Measurements from ENCODE around the gene MTOR.
"Not testable (repeated sequence)": the region's sequence is repeated elsewhere in the genome, so short reads cannot be mapped to it uniquely, and the experiment has no call there.

Gene MTOR

DNA sequence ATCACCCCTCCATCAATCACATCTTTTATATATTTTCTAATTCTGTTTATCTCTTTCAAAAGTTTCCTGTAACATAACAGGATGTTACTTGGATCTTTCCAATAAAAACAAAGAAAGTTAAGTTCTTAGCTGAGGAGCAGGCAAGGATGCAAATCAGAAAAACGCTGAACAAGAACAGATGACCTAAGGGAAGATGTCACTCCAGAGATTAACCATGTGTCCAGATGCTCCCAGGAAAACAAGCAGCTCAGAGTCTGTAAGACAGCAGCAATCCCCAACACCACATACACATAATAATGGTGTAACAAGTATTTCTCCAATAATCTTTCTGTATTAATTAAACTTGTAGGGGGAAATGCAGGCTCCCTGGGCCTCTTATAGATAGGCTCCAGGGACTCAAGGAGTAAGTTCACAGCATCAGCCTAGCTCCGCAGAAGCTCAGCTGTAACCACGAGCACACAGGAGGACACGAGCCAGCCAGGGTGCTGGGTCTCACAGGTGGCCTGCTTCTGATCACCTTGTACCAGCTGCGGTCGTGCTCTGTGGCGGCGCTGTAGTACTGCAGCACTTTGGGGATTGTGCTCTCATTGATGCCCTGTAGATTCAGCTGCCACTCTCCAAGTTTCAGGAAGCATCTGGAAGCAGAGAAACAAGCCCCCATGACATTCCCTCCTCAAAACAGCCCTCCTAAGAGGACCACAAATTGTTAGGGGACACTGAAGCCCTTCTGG, 129.6 kb downstream of the MTOR start:
- Mint-ChIP-seq H3K36me3 (peaks cover 33% of the 10 kb centered on the region), H3K27me3 (no peaks in the 10 kb centered on the region), H3K27ac (no peak overlapping the region), H3K9me3 (no peaks in the 10 kb centered on the region), H3K4me3 (no peak overlapping the region), H3K4me1 (no peaks in the 10 kb centered on the region)
- CTCF ChIA-PET, result no interaction called here
- no peak for DNase-seq

DNA sequence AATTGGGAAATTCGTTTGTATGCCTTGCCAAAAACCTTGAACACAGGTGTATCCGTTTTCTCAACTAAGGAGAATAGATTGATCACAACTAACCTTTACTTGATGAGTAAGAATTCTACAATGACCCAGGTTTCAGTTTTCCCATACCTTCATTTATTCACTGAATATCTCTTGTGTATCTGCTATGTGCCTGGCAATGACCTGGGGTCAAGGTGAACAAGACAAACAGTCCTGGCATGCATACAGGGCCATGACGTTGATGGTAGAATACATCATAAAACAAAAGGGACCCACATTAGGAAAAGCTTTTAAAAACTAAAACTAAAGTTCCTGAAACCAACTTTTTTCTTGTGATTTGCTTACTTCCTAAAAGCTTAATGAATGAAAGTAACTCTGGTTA, 130.5 kb downstream of the MTOR start:
- Mint-ChIP-seq H3K27ac (no peak overlapping the region), H3K4me1 (no peaks in the 10 kb centered on the region), H3K9me3 (no peaks in the 10 kb centered on the region), H3K36me3 (peaks cover 39% of the 10 kb centered on the region), H3K27me3 (no peaks in the 10 kb centered on the region), H3K4me3 (no peak overlapping the region)
- CTCF ChIA-PET, result no interaction called here
- DNase-seq, result no peak

DNA sequence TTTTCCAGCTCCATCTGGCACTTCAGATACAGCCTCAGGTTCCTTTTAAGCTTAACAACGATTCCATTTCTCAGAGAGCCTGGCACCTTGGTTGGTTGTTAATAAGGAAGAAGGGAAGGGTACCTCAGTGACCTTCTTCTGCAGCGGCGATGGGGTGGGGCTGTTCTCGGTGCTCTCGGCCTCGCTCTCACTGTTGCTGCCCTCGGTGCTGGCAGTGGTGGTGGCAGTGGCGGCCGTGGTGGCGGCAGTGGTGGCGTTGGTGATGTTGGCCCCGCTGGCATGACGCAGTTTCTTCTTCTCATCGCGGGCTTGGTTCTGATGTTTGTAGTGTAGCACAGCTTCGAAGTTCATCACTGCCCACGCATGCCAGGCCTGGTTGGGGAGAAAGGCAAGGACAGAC, 131.9 kb downstream of the MTOR start:
- H3K36me3 Mint-ChIP-seq, result peaks cover 45% of the 10 kb centered on the region
- H3K4me1 Mint-ChIP-seq, result no peaks in the 10 kb centered on the region
- no peaks in the 10 kb centered on the region for H3K27me3 Mint-ChIP-seq
- no peaks in the 10 kb centered on the region for H3K9me3 Mint-ChIP-seq
- no peak overlapping the region for H3K4me3 Mint-ChIP-seq
- H3K27ac Mint-ChIP-seq, result no peak overlapping the region
- CTCF ChIA-PET, result interaction anchor here (1.1 kb wide), 1 partner anchor 92 kb away, joined by 3 read pairs; no protein-coding TSS in a partner anchor
- no peak for DNase-seq

DNA sequence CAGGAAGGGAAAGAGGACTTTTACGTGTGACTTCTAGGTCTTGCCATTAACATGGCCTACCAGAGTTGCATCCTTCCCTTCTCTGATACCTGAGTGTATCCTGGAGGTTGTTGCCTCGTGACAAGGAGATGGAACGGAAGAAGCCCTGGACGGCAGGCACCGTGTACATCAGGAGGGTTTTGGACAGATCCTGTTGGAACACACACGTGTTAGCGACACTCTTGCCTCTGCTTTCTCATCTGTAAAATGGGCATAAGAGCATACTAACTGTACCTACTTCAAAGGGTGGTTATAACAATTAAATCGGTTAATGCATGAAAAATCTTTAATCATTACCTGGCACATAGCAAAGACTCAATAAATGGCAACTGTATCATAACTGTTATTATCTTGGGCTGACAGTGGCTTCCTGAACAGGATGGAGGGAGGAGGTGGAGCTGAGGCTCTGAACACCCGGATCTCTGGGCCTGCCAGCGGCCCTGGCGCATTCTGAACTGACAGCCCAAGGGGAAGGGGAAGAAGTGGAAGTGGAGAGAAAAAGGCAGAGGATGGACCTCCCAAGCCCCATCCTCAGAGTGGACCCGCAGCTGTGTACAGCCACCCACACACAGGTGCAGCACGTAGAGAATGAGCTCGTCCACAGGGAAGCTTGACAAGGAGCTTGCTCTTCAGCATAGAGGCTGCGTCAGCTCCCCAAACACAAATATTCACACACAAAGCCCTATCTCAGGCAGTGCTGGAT, 132.5 kb downstream of the MTOR start:
- CTCF ChIA-PET, result interaction anchor here (1.1 kb wide), 1 partner anchor 92 kb away, joined by 3 read pairs; no protein-coding TSS in a partner anchor
- Mint-ChIP-seq H3K9me3 (no peaks in the 10 kb centered on the region), H3K27me3 (no peaks in the 10 kb centered on the region), H3K36me3 (peaks cover 48% of the 10 kb centered on the region), H3K27ac (no peak overlapping the region), H3K4me3 (no peak overlapping the region), H3K4me1 (no peaks in the 10 kb centered on the region)
- no peak for DNase-seq

DNA sequence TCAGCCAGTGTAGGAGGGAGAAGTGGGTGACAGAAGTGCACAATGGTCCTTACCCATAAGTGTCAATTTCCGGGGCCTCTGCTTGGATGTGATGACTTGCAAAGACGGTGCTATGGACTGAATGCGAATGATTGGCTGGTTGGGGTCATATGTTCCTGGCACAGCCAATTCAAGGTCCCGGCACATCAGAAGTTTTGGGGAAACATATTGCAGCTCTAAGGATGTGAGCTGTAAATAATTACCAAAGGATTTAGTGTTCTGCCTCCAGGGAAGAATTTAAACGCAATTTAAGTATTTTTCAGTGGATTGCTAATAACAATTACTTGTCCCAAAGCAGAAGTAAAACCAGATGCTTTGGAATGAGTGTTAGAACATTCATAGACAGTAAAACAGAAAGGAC, 135.8 kb downstream of the MTOR start:
- Mint-ChIP-seq H3K36me3 (peaks cover 43% of the 10 kb centered on the region), H3K4me1 (no peaks in the 10 kb centered on the region), H3K4me3 (no peak overlapping the region), H3K9me3 (no peaks in the 10 kb centered on the region), H3K27me3 (no peaks in the 10 kb centered on the region), H3K27ac (no peak overlapping the region)
- CTCF ChIA-PET, result no interaction called here
- DNase-seq, result no peak

DNA sequence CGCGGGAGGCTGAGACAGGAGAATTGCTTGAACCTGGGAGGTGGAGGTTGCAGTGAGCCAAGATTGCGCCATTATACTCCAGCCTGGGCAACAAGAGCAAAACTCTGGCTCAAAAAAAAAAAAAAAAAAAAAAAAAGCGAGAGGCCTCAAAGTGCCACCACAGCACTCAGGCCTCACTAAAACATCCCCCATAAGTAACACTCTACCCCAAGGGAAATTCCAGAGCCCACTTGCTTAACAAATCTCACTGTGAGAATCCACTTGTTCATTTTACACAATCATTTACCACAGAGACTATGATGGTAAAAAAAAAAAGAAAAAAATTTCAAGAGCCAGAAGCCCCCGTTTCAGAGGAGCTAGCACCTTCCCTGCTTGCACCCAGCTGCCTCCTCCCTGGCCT, 136.4 kb downstream of the MTOR start:
- H3K4me3 Mint-ChIP-seq, result no peak overlapping the region
- no peaks in the 10 kb centered on the region for H3K27me3 Mint-ChIP-seq
- CTCF ChIA-PET, result no interaction called here
- H3K4me1 Mint-ChIP-seq, result no peaks in the 10 kb centered on the region
- no peak for DNase-seq
- peaks cover 43% of the 10 kb centered on the region for H3K36me3 Mint-ChIP-seq
- H3K27ac Mint-ChIP-seq, result no peak overlapping the region
- no peaks in the 10 kb centered on the region for H3K9me3 Mint-ChIP-seq

DNA sequence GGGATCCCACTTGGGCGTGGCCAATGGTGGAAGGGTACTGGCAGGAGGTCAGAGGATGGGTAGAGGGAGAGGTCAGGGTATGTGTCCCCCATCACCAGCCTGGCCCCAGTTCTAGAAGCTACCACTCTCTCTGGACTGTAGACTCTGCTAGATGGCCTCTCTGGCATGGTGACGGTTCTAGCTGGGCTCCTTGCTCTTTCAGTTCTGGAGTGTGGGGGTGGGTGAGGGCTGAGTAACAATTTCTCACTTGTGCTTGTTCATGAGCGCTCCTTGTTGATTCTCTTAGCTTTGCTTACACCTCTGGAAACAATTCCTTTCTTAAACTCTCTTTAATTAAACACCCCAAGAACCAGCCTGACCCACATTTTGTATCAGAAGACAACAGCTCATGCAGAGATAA, 137.4 kb downstream of the MTOR start:
- Mint-ChIP-seq H3K4me3 (no peak overlapping the region), H3K27ac (peak overlapping the region; percentile 28), H3K27me3 (no peaks in the 10 kb centered on the region), H3K9me3 (no peaks in the 10 kb centered on the region), H3K4me1 (no peaks in the 10 kb centered on the region), H3K36me3 (peaks cover 38% of the 10 kb centered on the region)
- CTCF ChIA-PET, result interaction anchor here (1.0 kb wide), 1 partner anchor 12 kb away, joined by 3 read pairs; no protein-coding TSS in a partner anchor
- no peak for DNase-seq

DNA sequence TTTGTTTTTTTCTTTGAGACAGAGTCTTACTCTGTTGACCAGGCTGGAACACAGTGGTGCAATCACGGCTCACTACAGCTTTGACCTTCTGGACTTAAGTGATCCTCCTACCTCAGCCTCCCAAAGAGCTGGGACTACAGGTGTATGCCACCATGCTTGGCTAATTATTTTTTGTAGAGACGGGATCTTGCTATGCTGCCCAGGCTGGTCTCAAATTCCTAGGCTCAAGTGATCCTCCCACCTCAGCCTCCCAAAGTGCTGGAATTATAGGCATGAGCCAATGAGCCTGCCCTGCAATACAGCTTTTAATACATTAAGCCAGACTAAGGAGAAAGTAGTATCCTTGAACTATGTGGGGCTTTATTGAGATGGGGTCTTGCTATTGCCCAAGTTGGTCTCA, 146.0 kb downstream of the MTOR start:
- Mint-ChIP-seq H3K27me3 (no peaks in the 10 kb centered on the region), H3K4me1 (no peaks in the 10 kb centered on the region), H3K9me3 (no peaks in the 10 kb centered on the region), H3K36me3 (peaks cover 38% of the 10 kb centered on the region), H3K27ac (no peak overlapping the region), H3K4me3 (no peak overlapping the region)
- DNase-seq, result no peak
- CTCF ChIA-PET, result no interaction called here

DNA sequence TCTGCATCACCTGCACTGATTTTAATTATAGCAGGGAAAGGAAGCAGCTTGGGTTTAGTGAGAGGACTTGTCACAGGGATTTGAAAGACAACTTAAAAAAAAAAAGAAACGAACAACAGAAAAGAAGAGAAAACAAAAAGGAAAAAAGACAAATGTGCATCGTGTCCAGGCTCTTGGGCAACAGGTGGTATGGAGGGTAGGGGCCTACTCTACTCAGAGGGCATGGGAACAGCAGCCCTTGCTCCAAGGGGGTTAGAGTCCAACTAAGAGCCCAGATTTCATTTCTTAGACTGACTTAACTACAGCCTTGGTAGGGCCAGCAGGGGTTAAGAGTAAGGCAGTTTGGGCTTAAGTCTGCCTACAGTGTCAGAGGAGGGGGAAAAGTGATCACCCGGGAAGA, 147.4 kb downstream of the MTOR start:
- Mint-ChIP-seq H3K4me1 (no peaks in the 10 kb centered on the region), H3K4me3 (no peak overlapping the region), H3K27me3 (no peaks in the 10 kb centered on the region), H3K36me3 (peaks cover 36% of the 10 kb centered on the region), H3K9me3 (no peaks in the 10 kb centered on the region), H3K27ac (no peak overlapping the region)
- CTCF ChIA-PET, result interaction anchor here (0.6 kb wide), 1 partner anchor 185 kb away, joined by 3 read pairs; no protein-coding TSS in a partner anchor
- no peak for DNase-seq

DNA sequence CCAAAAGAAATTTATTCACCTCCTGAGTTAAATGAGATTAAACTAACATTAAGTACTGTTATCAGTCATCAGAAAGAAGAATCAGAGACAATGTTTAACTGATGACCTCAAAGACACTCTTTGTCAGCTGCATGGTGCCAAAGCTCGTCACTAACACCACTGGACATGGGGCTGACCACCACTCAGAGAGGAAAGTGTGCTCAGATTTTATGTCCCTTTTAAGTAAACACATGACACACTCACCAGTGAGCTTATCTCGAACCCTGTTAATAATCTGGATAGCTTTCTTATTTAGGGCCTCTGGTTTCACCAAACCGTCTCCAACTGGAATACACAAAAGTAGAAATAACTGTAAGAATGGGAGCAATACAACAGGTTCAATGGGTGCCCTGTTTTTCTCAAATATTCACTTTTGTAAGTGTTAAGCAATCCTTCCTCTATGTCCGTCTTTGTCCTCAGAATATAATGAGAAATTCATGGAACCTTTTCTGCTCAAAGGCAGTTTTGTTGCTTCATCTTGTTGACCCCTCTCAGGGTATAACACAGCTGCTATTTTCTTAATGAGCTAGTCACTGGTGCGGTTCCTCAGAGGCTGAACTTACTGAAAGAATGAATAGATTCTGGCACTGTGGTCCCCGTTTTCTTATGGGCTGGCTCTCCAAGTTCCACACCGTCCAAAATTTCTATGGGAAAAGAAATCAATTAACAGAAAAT, 153.1 kb downstream of the MTOR start:
- no peaks in the 10 kb centered on the region for H3K27me3 Mint-ChIP-seq
- CTCF ChIA-PET, result interaction anchor here (1.0 kb wide), 1 partner anchor 72 kb away, joined by 3 read pairs; no protein-coding TSS in a partner anchor
- DNase-seq, result no peak
- peaks cover 54% of the 10 kb centered on the region for H3K36me3 Mint-ChIP-seq
- H3K27ac Mint-ChIP-seq, result no peak overlapping the region
- H3K4me1 Mint-ChIP-seq, result no peaks in the 10 kb centered on the region
- H3K4me3 Mint-ChIP-seq, result no peak overlapping the region
- H3K9me3 Mint-ChIP-seq, result no peaks in the 10 kb centered on the region

DNA sequence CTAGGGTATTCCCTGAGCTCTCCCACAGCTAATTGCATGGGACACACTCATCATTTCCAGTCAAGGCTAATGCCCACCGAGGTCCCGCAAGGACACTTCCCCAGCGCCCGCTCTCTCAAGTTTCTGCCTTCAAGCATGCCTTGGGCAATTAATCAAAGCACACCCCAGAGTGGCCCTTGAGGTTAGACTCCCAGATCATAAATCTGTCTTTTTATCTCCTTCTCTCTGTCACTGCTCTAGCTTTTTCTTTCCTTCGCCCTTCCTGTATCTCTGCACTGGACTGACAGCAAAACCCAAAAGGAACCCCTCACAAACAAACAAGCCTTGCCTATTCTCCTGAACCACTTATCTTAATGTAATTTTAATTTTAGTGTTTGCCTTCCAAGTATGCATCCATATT, 154.8 kb downstream of the MTOR start:
- no peak for DNase-seq
- no peaks in the 10 kb centered on the region for H3K4me1 Mint-ChIP-seq
- H3K27me3 Mint-ChIP-seq, result no peaks in the 10 kb centered on the region
- H3K4me3 Mint-ChIP-seq, result no peak overlapping the region
- CTCF ChIA-PET, result no interaction called here
- no peaks in the 10 kb centered on the region for H3K9me3 Mint-ChIP-seq
- peaks cover 42% of the 10 kb centered on the region for H3K36me3 Mint-ChIP-seq
- H3K27ac Mint-ChIP-seq, result no peak overlapping the region

DNA sequence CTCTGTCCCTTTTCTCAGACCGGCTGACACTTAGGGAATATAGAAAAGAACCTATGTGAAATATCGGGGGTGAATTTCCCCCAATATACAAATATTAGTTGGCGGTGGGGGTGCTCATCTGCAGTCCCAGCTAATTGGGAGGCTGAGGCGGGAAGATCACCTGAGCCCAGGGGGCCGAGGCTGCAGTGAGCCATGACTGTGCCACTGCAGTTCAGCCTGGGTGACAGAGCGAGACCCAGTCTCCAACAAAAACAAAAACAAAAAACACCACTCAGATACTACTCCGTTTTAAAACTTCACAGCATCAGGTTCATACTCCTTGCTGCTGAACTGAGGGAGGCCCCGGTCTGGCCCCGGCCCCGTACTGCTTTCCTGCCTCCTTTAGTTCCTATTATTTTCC, 156.8 kb downstream of the MTOR start:
- no peaks in the 10 kb centered on the region for H3K27me3 Mint-ChIP-seq
- H3K4me1 Mint-ChIP-seq, result peaks cover 4% of the 10 kb centered on the region
- H3K27ac Mint-ChIP-seq, result no peak overlapping the region
- no peak for DNase-seq
- CTCF ChIA-PET, result no interaction called here
- H3K9me3 Mint-ChIP-seq, result no peaks in the 10 kb centered on the region
- peaks cover 32% of the 10 kb centered on the region for H3K36me3 Mint-ChIP-seq
- no peak overlapping the region for H3K4me3 Mint-ChIP-seq

DNA sequence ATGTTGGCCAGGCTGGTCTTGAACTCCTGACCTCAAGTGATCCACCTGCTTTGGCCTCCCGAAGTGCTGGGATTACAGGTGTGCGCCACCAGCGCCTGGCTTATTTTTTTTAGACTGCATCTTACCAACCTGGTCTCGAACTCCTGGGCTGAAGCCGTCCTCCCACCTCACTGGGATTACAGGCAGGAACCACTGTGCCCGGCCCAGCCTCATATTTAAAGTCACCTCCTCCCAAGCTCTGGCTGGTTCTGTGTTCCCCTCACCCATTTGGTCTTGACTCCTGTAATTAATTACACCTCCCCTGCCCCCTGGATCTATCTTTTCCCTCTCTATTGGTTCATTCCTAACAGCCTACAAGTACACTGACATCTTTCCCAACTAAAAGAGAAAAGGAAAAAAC, 161.0 kb downstream of the MTOR start:
- Mint-ChIP-seq H3K36me3 (peaks cover 4% of the 10 kb centered on the region), H3K4me1 (peaks cover 24% of the 10 kb centered on the region), H3K27me3 (no peaks in the 10 kb centered on the region), H3K9me3 (no peaks in the 10 kb centered on the region), H3K27ac (no peak overlapping the region), H3K4me3 (peak overlapping the region; percentile 6)
- CTCF ChIA-PET, result interaction anchor here (0.7 kb wide), 1 partner anchor 9 kb away, joined by 3 read pairs; no protein-coding TSS in a partner anchor
- DNase-seq, result no peak

DNA sequence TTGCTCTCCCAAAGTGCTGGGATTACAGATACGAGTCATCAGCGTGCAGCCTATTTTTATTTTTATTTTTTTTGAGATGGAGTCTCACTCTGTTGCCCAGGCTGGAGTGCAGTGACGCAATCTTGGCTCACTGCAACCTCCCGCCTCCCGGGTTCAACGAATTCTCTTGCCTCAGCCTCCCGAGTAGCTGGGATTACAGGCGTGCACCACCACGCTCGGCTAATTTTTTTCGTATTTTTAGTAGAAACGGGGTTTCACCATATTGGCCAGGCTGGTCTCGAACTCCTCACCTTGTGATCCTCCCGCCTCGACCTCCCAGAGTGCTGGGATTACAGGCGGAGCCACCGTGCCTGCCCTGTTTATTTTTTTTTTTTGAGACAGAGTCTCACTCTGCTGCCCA, 161.5 kb downstream of the MTOR start:
- CTCF ChIA-PET, H3K4me3 Mint-ChIP-seq, H3K27ac Mint-ChIP-seq, DNase-seq, H3K9me3 Mint-ChIP-seq, H3K36me3 Mint-ChIP-seq, H3K27me3 Mint-ChIP-seq: not testable (repeated sequence)
- peaks cover 24% of the 10 kb centered on the region for H3K4me1 Mint-ChIP-seq
